ENCODE measurements around the gene HSDL1.

The HSDL1 gene

GRCh38 chr16:84079664-84080063 is 65.3 kb downstream of the HSDL1 start:
- no peak for TF ChIP-seq CTCF (IDR thresholded peaks at IDR 0.05; ENCODE audit: low read depth, low read length)
- no peak for DNase-seq (ENCODE audit: extremely low read depth, low read depth)

DNA sequence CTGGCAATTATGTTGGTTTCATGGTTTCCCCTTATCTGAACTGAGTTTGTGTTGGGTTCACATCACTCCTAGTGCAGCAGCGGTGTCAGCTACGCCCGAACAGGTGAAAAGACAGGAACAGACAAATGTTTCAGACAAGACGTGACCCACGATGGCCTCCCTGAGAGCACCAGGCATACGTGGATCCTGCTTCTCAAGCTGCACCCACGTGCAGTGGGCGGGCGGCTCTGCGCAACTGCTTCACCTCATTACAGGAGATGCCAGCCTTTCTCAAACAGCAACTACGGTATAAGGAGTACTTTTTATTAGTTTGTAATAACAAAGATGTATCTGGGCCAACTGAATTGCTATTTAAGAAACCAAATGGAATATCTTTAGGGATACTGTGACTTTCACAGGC is 69.6 kb downstream of the HSDL1 start:
- DNase-seq (ENCODE audit: extremely low read depth, low read depth), result no peak
- no peak for TF ChIP-seq CTCF (IDR thresholded peaks at IDR 0.05; ENCODE audit: low read depth, low read length)

DNA sequence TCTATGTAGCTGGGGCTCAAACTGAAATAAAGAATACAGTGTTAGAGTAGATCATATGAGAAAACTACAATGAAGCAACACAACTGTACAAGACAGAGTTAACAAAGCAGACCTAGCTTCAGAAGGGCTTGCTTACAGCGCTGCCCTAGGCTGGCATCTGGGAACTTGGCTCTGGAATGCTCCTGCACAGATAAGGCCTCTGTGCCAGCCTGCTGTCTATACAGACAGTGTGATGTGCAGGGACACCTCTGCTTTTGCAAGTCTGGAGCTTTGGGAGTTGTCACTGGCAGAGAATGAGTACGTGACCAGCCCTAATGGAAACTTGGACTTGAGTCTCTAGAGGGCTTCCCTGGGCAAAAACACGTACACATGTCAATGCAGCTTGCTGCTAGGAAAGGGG is 70.3 kb downstream of the HSDL1 start:
- no peak for DNase-seq (ENCODE audit: extremely low read depth, low read depth)
- no peak for TF ChIP-seq CTCF (IDR thresholded peaks at IDR 0.05; ENCODE audit: low read depth, low read length)

All from AG09319 (cell line).